Measurements from ENCODE around the gene CADPS.
A peak's percentile ranks its signal among the peaks of the same experiment; 100 is the strongest.

CADPS gene

GRCh38 chr3:62678841-62679240, 196.4 kb downstream of the CADPS start:
- no peak for DNase-seq

- no peak for DNase-seq
These were observed 197.3 kb downstream of the CADPS start for GRCh38 chr3:62677926-62678325.

- DNase-seq = no peak
These were observed 198.4 kb downstream of the CADPS start for GRCh38 chr3:62676689-62677271.

- no peak for DNase-seq
These were observed 199.7 kb downstream of the CADPS start for GRCh38 chr3:62675492-62675891.

GRCh38 chr3:62672988-62673313, 202.3 kb downstream of the CADPS start:
- DNase-seq = no peak

- DNase-seq = no peak
These were observed 202.8 kb downstream of the CADPS start for GRCh38 chr3:62672270-62672987.

GRCh38 chr3:62670351-62670750, 204.9 kb downstream of the CADPS start:
- DNase-seq = no peak

- DNase-seq = no peak
These were observed 206.1 kb downstream of the CADPS start for GRCh38 chr3:62669161-62669560.

GRCh38 chr3:62667714-62668113, 207.5 kb downstream of the CADPS start:
- no peak for DNase-seq

GRCh38 chr3:62665627-62666437, 209.4 kb downstream of the CADPS start:
- peak; percentile 43 for DNase-seq

- no peak for DNase-seq
These were observed 212.5 kb downstream of the CADPS start for GRCh38 chr3:62662677-62663076.

- no peak for DNase-seq
These were observed 215.6 kb downstream of the CADPS start for GRCh38 chr3:62659660-62660059.

- DNase-seq = no peak
These were observed 219.5 kb downstream of the CADPS start for GRCh38 chr3:62655691-62656063.

GRCh38 chr3:62655056-62655690, 220.0 kb downstream of the CADPS start:
- DNase-seq = no peak

GRCh38 chr3:62653796-62654195, 221.4 kb downstream of the CADPS start:
- DNase-seq = no peak

GRCh38 chr3:62647711-62648110, 227.5 kb downstream of the CADPS start:
- DNase-seq = no peak

- no peak for DNase-seq
These were observed 230.7 kb downstream of the CADPS start for GRCh38 chr3:62644493-62644892.

GRCh38 chr3:62638316-62638715, 236.9 kb downstream of the CADPS start:
- DNase-seq = no peak

GRCh38 chr3:62636235-62636826, 238.9 kb downstream of the CADPS start:
- DNase-seq = no peak

GRCh38 chr3:62632510-62633294, 242.5 kb downstream of the CADPS start:
- no peak for DNase-seq

- DNase-seq = no peak
These were observed 243.7 kb downstream of the CADPS start for GRCh38 chr3:62631488-62631887.

GRCh38 chr3:62630664-62631063, 244.6 kb downstream of the CADPS start:
- DNase-seq = no peak
